Ovary (tissue), 3 donors: ENCODE results near the gene NSD1.

Source experiments
- EP300 ChIP-seq: sonication (generic); formaldehyde crosslinking; IDR thresholded peaks from one replicate; pipeline ENCODE4 v1.6.1; 2017; ENCODE audit warnings: antibody characterized with exemption
- POLR2A ChIP-seq: fragments of 450-650 bp; IDR thresholded peaks from one replicate; pipeline ENCODE4 v1.6.1; 2017; ENCODE audit warnings: antibody characterized with exemption, mild to moderate bottlenecking, moderate library complexity
- TF ChIP-seq, protein P1 (sequence below), 3 donors: fragments of 450-650 bp in 2 of 3; fragments of 200-600 bp in 1 of 3; IDR thresholded peaks; one replicate each; pipeline versions ENCODE4 v1.5.1 to v1.8.0; 2016 to 2022; ENCODE audit warnings: antibody characterized with exemption in 3 of 3, mild to moderate bottlenecking in 1 of 3
- donor health status: DM: no; HTN: no; CAD: no.

DNA sequence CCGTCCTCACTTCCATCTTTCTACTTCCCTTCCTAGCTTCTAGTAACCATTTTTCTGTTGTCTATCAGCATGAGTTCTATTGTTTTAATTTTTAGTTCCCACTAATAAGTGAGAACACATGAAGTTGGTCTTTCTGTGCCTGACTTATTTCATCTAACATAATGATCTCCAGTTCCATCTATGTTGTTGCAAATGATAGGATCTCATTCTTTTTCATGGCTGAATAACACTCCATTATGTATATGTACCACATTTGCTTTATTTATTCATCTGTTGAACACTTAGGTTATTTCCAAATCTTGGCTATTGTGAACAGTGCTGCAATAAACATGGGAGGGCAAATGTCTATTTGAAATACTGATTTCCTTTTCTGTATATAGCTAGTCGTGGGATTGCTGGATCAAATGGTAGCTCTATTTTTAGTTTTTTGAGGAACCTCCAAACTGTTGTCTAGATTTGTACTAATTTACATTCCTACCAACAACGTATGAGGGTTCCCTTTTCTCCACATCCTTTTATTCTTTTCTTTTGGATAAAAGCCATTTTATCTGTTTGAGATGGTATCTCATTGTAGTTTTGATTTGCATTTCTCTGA lies 50.3 kb downstream of the NSD1 start:
- TF ChIP-seq POLR2A (no peak), EP300 (no peak)
- TF ChIP-seq, protein P1, sequence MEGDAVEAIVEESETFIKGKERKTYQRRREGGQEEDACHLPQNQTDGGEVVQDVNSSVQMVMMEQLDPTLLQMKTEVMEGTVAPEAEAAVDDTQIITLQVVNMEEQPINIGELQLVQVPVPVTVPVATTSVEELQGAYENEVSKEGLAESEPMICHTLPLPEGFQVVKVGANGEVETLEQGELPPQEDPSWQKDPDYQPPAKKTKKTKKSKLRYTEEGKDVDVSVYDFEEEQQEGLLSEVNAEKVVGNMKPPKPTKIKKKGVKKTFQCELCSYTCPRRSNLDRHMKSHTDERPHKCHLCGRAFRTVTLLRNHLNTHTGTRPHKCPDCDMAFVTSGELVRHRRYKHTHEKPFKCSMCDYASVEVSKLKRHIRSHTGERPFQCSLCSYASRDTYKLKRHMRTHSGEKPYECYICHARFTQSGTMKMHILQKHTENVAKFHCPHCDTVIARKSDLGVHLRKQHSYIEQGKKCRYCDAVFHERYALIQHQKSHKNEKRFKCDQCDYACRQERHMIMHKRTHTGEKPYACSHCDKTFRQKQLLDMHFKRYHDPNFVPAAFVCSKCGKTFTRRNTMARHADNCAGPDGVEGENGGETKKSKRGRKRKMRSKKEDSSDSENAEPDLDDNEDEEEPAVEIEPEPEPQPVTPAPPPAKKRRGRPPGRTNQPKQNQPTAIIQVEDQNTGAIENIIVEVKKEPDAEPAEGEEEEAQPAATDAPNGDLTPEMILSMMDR (IDR thresholded peaks at IDR 0.05) = no peak
